B cell (primary cell): Measurements from ENCODE around the gene MAN2A2. TPM values are rescaled to one million over a fixed set of nuclear protein-coding genes. Genes with fewer than 3 reads are reported as not detected.

ENCODE experiments used
- ATAC-seq: fragments of 200-7000 bp; cut with Tn5 transposase; one replicate; pipeline ENCODE4 v1.10.0; 2021; ENCODE audit warnings: low read depth, mild to moderate bottlenecking, moderate number of reproducible peaks, moderate library complexity
- CTCF ChIA-PET: fragments of 350-600 bp; sonication (Branson Sonifier 250); formaldehyde crosslinking; loops from one replicate; lab custom pipeline; 2021; ENCODE audit warnings: antibody characterized with exemption, inconsistent platforms; lab: Charles Lee
- POLR2A ChIA-PET: fragments of 350-600 bp; sonication (Branson Sonifier 250); formaldehyde crosslinking; loops from one replicate; lab custom pipeline; 2021; ENCODE audit warnings: antibody characterized with exemption; lab: Charles Lee
- DNase-seq: peaks from one replicate; pipeline ENCODE4 v3.0.0; 2013
- H2AFZ ChIP-seq: 2 replicates; pipeline ENCODE4 v1.6.1; 2012; ENCODE audit warnings: mild to moderate bottlenecking, low read depth, low read length; ENCODE audit not compliant: insufficient read depth, poor library complexity, severe bottlenecking
- H3K27ac ChIP-seq, 2 donors: 1 replicate in 1 of 2; 2 replicates in 1 of 2; pipeline ENCODE4 v1.5.1; 2012 to 2013; ENCODE audit warnings: low read length in 2 of 2, mild to moderate bottlenecking in 2 of 2, moderate library complexity in 1 of 2
- H3K27me3 ChIP-seq, 4 experiments: fragments of 200-600 bp in 1 of 4; sonication (generic) in 1 of 4; replicated peaks in 1 of 4; 1 replicate in 2 of 4; 2 replicates in 2 of 4; pipeline versions ENCODE4 v1.6.1 to v1.7.0; 2013 to 2016; ENCODE audit warnings: low read length in 3 of 4, mild to moderate bottlenecking in 2 of 4, mixed read lengths in 1 of 4, moderate library complexity in 1 of 4; ENCODE audit not compliant: insufficient read depth in 4 of 4, control insufficient read depth in 3 of 4; ENCODE audit errors: control extremely low read depth in 1 of 4
- H3K36me3 ChIP-seq, 2 experiments: replicated peaks in 1 of 2; 1 replicate in 1 of 2; 2 replicates in 1 of 2; pipeline versions ENCODE4 v1.6.1 to v1.7.1; 2013; ENCODE audit warnings: low read length in 1 of 2; ENCODE audit not compliant: insufficient read depth in 2 of 2, control insufficient read depth in 1 of 2; ENCODE audit errors: control extremely low read depth in 1 of 2, extremely low read depth in 1 of 2
- H3K4me1 ChIP-seq, 2 donors: fragments of 200-600 bp in 1 of 2; sonication (generic) in 1 of 2; 1 replicate in 1 of 2; 2 replicates in 1 of 2; pipeline versions ENCODE4 v1.5.1 to v1.6.1; 2013 to 2017; ENCODE audit warnings: low read length in 2 of 2; ENCODE audit not compliant: control insufficient read depth in 2 of 2, insufficient read depth in 2 of 2
- H3K4me2 ChIP-seq: replicated peaks from 2 replicates; pipeline ENCODE3; 2012; ENCODE audit warnings: mild to moderate bottlenecking, low read depth, low read length; ENCODE audit not compliant: poor library complexity, severe bottlenecking
- H3K4me3 ChIP-seq, 5 experiments: fragments of 200-600 bp in 1 of 5; sonication (generic) in 1 of 5; 1 replicate in 3 of 5; 2 replicates in 2 of 5; pipeline versions ENCODE4 v1.5.1 to v1.7.0; 2011 to 2016; ENCODE audit warnings: low read length in 4 of 5, mild to moderate bottlenecking in 4 of 5, low read depth in 2 of 5, control low read depth in 1 of 5, moderate library complexity in 1 of 5; ENCODE audit not compliant: insufficient read depth in 1 of 5; ENCODE audit errors: control extremely low read depth in 1 of 5, extremely low read depth in 1 of 5
- H3K79me2 ChIP-seq: fragments of 200-600 bp; sonication (generic); one replicate; pipeline ENCODE4 v1.6.0; 2016; ENCODE audit warnings: low read length; ENCODE audit not compliant: control insufficient read depth, insufficient read depth
- H3K9ac ChIP-seq: fragments of 200-600 bp; sonication (generic); 2 replicates; pipeline ENCODE4 v1.6.1; 2017; ENCODE audit warnings: mild to moderate bottlenecking, low read length, moderate library complexity
- H3K9me3 ChIP-seq, 3 donors: one replicate each; pipeline versions ENCODE4 v1.6.1 to v1.7.1; 2013; ENCODE audit warnings: low read length in 2 of 3; ENCODE audit not compliant: control insufficient read depth in 2 of 3, insufficient read depth in 1 of 3; ENCODE audit errors: control extremely low read depth in 1 of 3
- H4K20me1 ChIP-seq: 2 replicates; pipeline ENCODE4 v1.6.0; 2012; ENCODE audit warnings: mild to moderate bottlenecking, low read length; ENCODE audit not compliant: insufficient read depth, control insufficient read depth, poor library complexity, severe bottlenecking
- H3K27ac Mint-ChIP-seq: one replicate; pipeline ENCODE4 v1.8.0; 2021; ENCODE audit warnings: mixed read lengths
- H3K27me3 Mint-ChIP-seq: one replicate; pipeline ENCODE4 v1.8.0; 2021; ENCODE audit warnings: mixed read lengths
- H3K4me1 Mint-ChIP-seq: one replicate; pipeline ENCODE4 v1.8.0; 2021; ENCODE audit warnings: mixed read lengths
- H3K4me3 Mint-ChIP-seq: one replicate; pipeline ENCODE4 v1.8.0; 2021; ENCODE audit warnings: mixed read lengths
- H3K9me3 Mint-ChIP-seq: one replicate; pipeline ENCODE4 v1.8.0; 2022; ENCODE audit warnings: mixed read lengths; ENCODE audit not compliant: insufficient read depth
- EZH2 ChIP-seq: IDR thresholded peaks from 2 replicates; pipeline ENCODE4 v1.6.1; 2012; ENCODE audit warnings: borderline replicate concordance, low read depth, mild to moderate bottlenecking, moderate library complexity, low read length; ENCODE audit not compliant: insufficient read depth, poor library complexity, severe bottlenecking
- WGBS: methylation state at CpG from one replicate; pipeline ENCODE4 v1.1.5; 2013; ENCODE audit warnings: missing lambda C conversion rate; ENCODE audit not compliant: insufficient coverage; 5-methylcytosine and 5-hydroxymethylcytosine counted together
- intact Hi-C: fragments of 100-400 bp; cut with micrococcal nuclease; formaldehyde crosslinking; loops from one replicate; pipeline ENCODE4 v1.10.0; 2022
- polyA plus RNA-seq: library from polyadenylated mRNA; depleted of rRNA; stranded (reverse); fragments of >200 nt; gene quantifications from 2 replicates; pipeline ENCODE4 v1.2.3, GENCODE V29; 2012
- total RNA-seq, 2 donors: library from RNA; stranded (reverse); fragments of 120-200 nt in 1 of 2; gene quantifications; 1 replicate in 1 of 2; 2 replicates in 1 of 2; pipeline versions ENCODE4 v1.2.3 to v1.2.4, GENCODE V29; 2013 to 2022
- TF ChIP-seq, protein P1 (sequence below): fragments of 200-600 bp; IDR thresholded peaks from one replicate; pipeline ENCODE4 v1.8.0; 2022; ENCODE audit warnings: antibody characterized with exemption, mild to moderate bottlenecking

MAN2A2 gene
- total and polyA plus RNA-seq, 2 donors (not counting 1 experiment from before 2014, with no cell fraction given), result 180 to 234 TPM

DNA sequence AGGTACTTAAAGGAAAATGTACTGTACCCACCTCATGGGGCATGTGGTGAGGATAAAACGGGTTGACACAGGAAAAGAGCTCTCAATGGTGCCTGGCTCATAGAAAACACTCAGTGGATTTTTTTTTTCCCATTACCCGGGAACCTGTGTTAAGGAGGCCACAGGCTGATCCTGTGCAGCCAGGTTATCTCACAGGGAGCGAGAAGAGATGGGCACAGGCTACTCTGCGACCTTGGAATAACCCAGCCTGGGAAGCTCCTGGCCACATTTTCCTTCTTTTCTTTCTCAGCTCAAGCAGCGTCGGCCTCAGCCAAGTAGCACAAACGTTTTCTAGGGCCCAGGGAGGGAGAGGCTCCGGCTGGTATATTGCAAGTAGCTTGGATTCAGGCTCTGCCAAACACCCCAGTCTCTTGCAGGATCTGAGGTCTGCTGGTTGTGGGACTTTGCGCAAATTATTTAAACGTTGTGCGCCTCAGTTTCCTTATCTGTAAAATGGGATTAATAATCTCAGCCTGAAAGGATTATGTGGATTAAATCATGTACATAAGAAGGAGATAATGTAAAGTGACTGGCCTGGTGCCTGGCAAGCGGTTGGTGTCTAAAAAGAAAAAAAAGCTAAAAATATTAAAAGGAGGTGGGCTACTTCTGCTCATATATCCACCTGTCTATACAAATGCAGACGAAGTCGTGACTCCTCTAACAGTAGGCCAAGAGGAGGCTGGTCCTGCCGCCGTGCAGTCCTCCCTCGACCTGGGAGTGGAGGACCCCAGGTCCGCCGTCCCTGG is 32.6 kb upstream of the MAN2A2 start:
- H3K27ac Mint-ChIP-seq, result peak overlapping the region; percentile 95
- peaks cover 41% of the 10 kb centered on the region for H3K4me1 Mint-ChIP-seq
- Histone ChIP-seq H3K4me3 (peak overlapping the region; percentile 42 to 72 (median 64)), H3K27me3 (no peaks in the 10 kb centered on the region), H4K20me1 (peaks cover 35% of the 10 kb centered on the region), H3K4me2 (peak overlapping the region; percentile 98), H3K36me3 (peaks cover 0 to 1% of the 10 kb centered on the region in 2 experiments), H3K9me3 (no peaks in the 10 kb centered on the region), H3K9ac (peak overlapping the region; percentile 76), H2AFZ (peak overlapping the region; percentile 83), H3K4me1 (peaks cover 31 to 39% of the 10 kb centered on the region in 2 donors), H3K27ac (peak overlapping the region in 1 of 2 donors; percentile 72), H3K79me2 (peaks cover 32% of the 10 kb centered on the region)
- peak overlapping the region; percentile 92 for H3K4me3 Mint-ChIP-seq
- intact Hi-C loops, result loop anchor here (1.0 to 5.0 kb wide), 3 partner anchors 17 to 153 kb away; partner anchors contain the start of gene BLM
- ATAC-seq, result peak; percentile 22
- POLR2A ChIA-PET, result interaction anchor here (0.6 to 2.2 kb wide), 9 partner anchors 14 to 84 kb away, joined by 3 to 12 read pairs (median 5); partner anchors contain the start of gene FES
- no peaks in the 10 kb centered on the region for H3K9me3 Mint-ChIP-seq
- no peaks in the 10 kb centered on the region for H3K27me3 Mint-ChIP-seq
- DNase-seq, result no peak
- 39% methylated on average over 16 of the region's 19 CpGs for WGBS
- no peak for TF ChIP-seq EZH2
- TF ChIP-seq, protein P1, sequence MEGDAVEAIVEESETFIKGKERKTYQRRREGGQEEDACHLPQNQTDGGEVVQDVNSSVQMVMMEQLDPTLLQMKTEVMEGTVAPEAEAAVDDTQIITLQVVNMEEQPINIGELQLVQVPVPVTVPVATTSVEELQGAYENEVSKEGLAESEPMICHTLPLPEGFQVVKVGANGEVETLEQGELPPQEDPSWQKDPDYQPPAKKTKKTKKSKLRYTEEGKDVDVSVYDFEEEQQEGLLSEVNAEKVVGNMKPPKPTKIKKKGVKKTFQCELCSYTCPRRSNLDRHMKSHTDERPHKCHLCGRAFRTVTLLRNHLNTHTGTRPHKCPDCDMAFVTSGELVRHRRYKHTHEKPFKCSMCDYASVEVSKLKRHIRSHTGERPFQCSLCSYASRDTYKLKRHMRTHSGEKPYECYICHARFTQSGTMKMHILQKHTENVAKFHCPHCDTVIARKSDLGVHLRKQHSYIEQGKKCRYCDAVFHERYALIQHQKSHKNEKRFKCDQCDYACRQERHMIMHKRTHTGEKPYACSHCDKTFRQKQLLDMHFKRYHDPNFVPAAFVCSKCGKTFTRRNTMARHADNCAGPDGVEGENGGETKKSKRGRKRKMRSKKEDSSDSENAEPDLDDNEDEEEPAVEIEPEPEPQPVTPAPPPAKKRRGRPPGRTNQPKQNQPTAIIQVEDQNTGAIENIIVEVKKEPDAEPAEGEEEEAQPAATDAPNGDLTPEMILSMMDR, result no peak
- CTCF ChIA-PET, result interaction anchor here (0.6 to 2.2 kb wide), 5 partner anchors 15 to 62 kb away, joined by 3 to 14 read pairs (median 8); partner anchors contain the start of gene HDDC3
